H9 (cell line): ENCODE results near the gene SDHA. TPM values are rescaled to one million over a fixed set of nuclear protein-coding genes. Genes with fewer than 3 reads are reported as not detected.

Source experiments
- DNase-seq: peaks from one replicate; pipeline ENCODE4 v3.0.0-alpha.2; 2017
- H2AFZ ChIP-seq: one replicate; pipeline ENCODE4 v1.6.1; 2013; ENCODE audit warnings: mild to moderate bottlenecking, low read length, control low read depth, moderate library complexity
- H2AK5ac ChIP-seq: 2 replicates; pipeline ENCODE4 v1.6.1; 2013; ENCODE audit warnings: low read length, control low read depth, mixed read lengths; ENCODE audit not compliant: insufficient read length
- H2BK120ac ChIP-seq: one replicate; pipeline ENCODE4 v1.6.1; 2013; ENCODE audit warnings: low read depth, mild to moderate bottlenecking, low read length, control low read depth, inconsistent platforms; ENCODE audit not compliant: poor library complexity, severe bottlenecking
- H2BK12ac ChIP-seq: 2 replicates; pipeline ENCODE4 v1.6.1; 2013; ENCODE audit warnings: low read length, control low read depth, mixed read lengths, low read depth; ENCODE audit not compliant: insufficient read length
- H2BK15ac ChIP-seq: 2 replicates; pipeline ENCODE4 v1.6.1; 2013; ENCODE audit warnings: low read depth, low read length, control low read depth
- H2BK20ac ChIP-seq: one replicate; pipeline ENCODE4 v1.6.1; 2013; ENCODE audit warnings: low read depth, mild to moderate bottlenecking, low read length, control low read depth, inconsistent platforms; ENCODE audit not compliant: poor library complexity, severe bottlenecking
- H2BK5ac ChIP-seq: 2 replicates; pipeline ENCODE4 v1.6.1; 2013; ENCODE audit warnings: low read length, control low read depth, mixed read lengths; ENCODE audit not compliant: insufficient read length
- H3K14ac ChIP-seq: 2 replicates; pipeline ENCODE4 v1.6.1; 2013; ENCODE audit warnings: low read length, control low read depth; ENCODE audit not compliant: insufficient read depth
- H3K18ac ChIP-seq: 2 replicates; pipeline ENCODE4 v1.6.1; 2013; ENCODE audit warnings: low read depth, mild to moderate bottlenecking, mixed read lengths, low read length, control low read depth; ENCODE audit not compliant: insufficient read length
- H3K23ac ChIP-seq: 2 replicates; pipeline ENCODE4 v1.6.1; 2013; ENCODE audit warnings: low read length, control low read depth, mixed read lengths, low read depth; ENCODE audit not compliant: insufficient read length
- H3K23me2 ChIP-seq: 2 replicates; pipeline ENCODE4 v1.6.1; 2013; ENCODE audit warnings: low read depth, mild to moderate bottlenecking, mixed read lengths, low read length, control low read depth; ENCODE audit not compliant: insufficient read length, poor library complexity, severe bottlenecking
- H3K27ac ChIP-seq: 2 replicates; pipeline ENCODE4 v1.5.1; 2013; ENCODE audit warnings: low read length, control low read depth, mixed read lengths, low read depth; ENCODE audit not compliant: insufficient read length
- H3K27me3 ChIP-seq: 2 replicates; pipeline ENCODE4 v1.6.1; 2013; ENCODE audit warnings: low read length, control low read depth, inconsistent platforms; ENCODE audit not compliant: insufficient read depth
- H3K4ac ChIP-seq: 2 replicates; pipeline ENCODE4 v1.6.1; 2013; ENCODE audit warnings: low read depth, mild to moderate bottlenecking, control low read depth, inconsistent platforms, low read length, moderate library complexity
- H3K4me1 ChIP-seq: 2 replicates; pipeline ENCODE4 v1.6.1; 2013; ENCODE audit warnings: low read length, control low read depth, inconsistent platforms; ENCODE audit not compliant: insufficient read depth
- H3K4me2 ChIP-seq: 2 replicates; pipeline ENCODE4 v1.6.1; 2013; ENCODE audit warnings: low read length, control low read depth, mixed read lengths; ENCODE audit not compliant: insufficient read length, insufficient read depth
- H3K56ac ChIP-seq: 2 replicates; pipeline ENCODE4 v1.6.1; 2013; ENCODE audit warnings: low read depth, mild to moderate bottlenecking, mixed read lengths, low read length, control low read depth; ENCODE audit not compliant: insufficient read length
- H3K79me1 ChIP-seq: 2 replicates; pipeline ENCODE4 v1.6.1; 2013; ENCODE audit warnings: low read depth, mild to moderate bottlenecking, moderate library complexity, low read length, control low read depth, inconsistent platforms; ENCODE audit not compliant: insufficient read depth, poor library complexity, severe bottlenecking
- H3K79me2 ChIP-seq: 2 replicates; pipeline ENCODE4 v1.6.1; 2013; ENCODE audit warnings: low read length, control low read depth, inconsistent platforms; ENCODE audit not compliant: insufficient read depth
- H3K9ac ChIP-seq: 2 replicates; pipeline ENCODE4 v1.6.1; 2013; ENCODE audit warnings: low read length, control low read depth, mixed read lengths; ENCODE audit not compliant: insufficient read length; ENCODE audit errors: extremely low read depth
- H3K9me3 ChIP-seq: one replicate; pipeline ENCODE4 v1.6.1; 2013; ENCODE audit warnings: low read depth, low read length, inconsistent platforms; ENCODE audit not compliant: control insufficient read depth
- H3T11ph ChIP-seq: one replicate; pipeline ENCODE4 v1.6.1; 2013; ENCODE audit warnings: mild to moderate bottlenecking, low read length, control low read depth, inconsistent platforms
- H4K20me1 ChIP-seq: one replicate; pipeline ENCODE4 v1.6.1; 2013; ENCODE audit not compliant: control insufficient read depth, insufficient read length, insufficient read depth
- H4K5ac ChIP-seq: 2 replicates; pipeline ENCODE4 v1.6.1; 2013; ENCODE audit warnings: low read depth, mild to moderate bottlenecking, mixed read lengths, low read length, control low read depth; ENCODE audit not compliant: insufficient read length
- H4K8ac ChIP-seq: replicated peaks from 2 replicates; pipeline ENCODE4 v1.6.1; 2013; ENCODE audit warnings: low read length, control low read depth, mixed read lengths, low read depth; ENCODE audit not compliant: insufficient read length
- H4K91ac ChIP-seq: 2 replicates; pipeline ENCODE4 v1.6.1; 2013; ENCODE audit warnings: low read depth, mild to moderate bottlenecking, moderate library complexity, mixed read lengths, low read length, control low read depth; ENCODE audit not compliant: insufficient read length
- H3K27ac Mint-ChIP-seq, 3 experiments: 2 replicates in 2 of 3; 3 replicates in 1 of 3; pipeline ENCODE4 v1.8.0; 2020 to 2021; ENCODE audit warnings: mixed read lengths in 3 of 3, mild to moderate bottlenecking in 1 of 3, moderate library complexity in 1 of 3
- H3K27me3 Mint-ChIP-seq: 2 replicates; pipeline ENCODE4 v1.8.0; 2021; ENCODE audit warnings: low read depth, mild to moderate bottlenecking, moderate library complexity, mixed read lengths
- H3K36me3 Mint-ChIP-seq, 3 experiments: 2 replicates in 2 of 3; 3 replicates in 1 of 3; pipeline ENCODE4 v1.8.0; 2020 to 2021; ENCODE audit warnings: low read depth in 3 of 3, mixed read lengths in 3 of 3; ENCODE audit not compliant: insufficient read depth in 1 of 3
- H3K4me1 Mint-ChIP-seq, 2 experiments: 2 replicates each; pipeline ENCODE4 v1.8.0; 2020; ENCODE audit warnings: mixed read lengths in 2 of 2
- H3K4me3 Mint-ChIP-seq, 2 experiments: 2 replicates in 1 of 2; 3 replicates in 1 of 2; pipeline ENCODE4 v1.8.0; 2020 to 2021; ENCODE audit warnings: mild to moderate bottlenecking in 2 of 2, mixed read lengths in 2 of 2, moderate library complexity in 1 of 2
- H3K9me3 Mint-ChIP-seq, 2 experiments: 2 replicates in 1 of 2; 3 replicates in 1 of 2; pipeline ENCODE4 v1.8.0; 2020; ENCODE audit warnings: mild to moderate bottlenecking in 2 of 2, mixed read lengths in 2 of 2, moderate library complexity in 1 of 2
- WGBS: extraction: QIAGEN DNeasy Blood & Tissue Kit; methylation state at CpG from one replicate; pipeline ENCODE4 v1.1.7; 2013; ENCODE audit warnings: missing lambda C conversion rate, low lambda C conversion rate, mixed read lengths; ENCODE audit not compliant: insufficient read length; ENCODE audit errors: extremely low coverage; 5-methylcytosine and 5-hydroxymethylcytosine counted together
- total RNA-seq: library from RNA; stranded (reverse); gene quantifications from 2 replicates; pipeline ENCODE4 v1.2.1, GENCODE V29; 2021
- TF ChIP-seq, protein P1 (sequence below): fragments of 200-600 bp; sonication (generic); conservative IDR thresholded peaks from 3 replicates; pipeline ENCODE4 v1.8.0; 2021; ENCODE audit warnings: antibody characterized with exemption, mild to moderate bottlenecking

Gene SDHA
- total RNA-seq, 1 experiment from 2014 or later: 84.8 TPM

GRCh38 chr5:186091-187041 lies 31.8 kb upstream of the SDHA start:
- H3K79me2 ChIP-seq: no peaks in the 10 kb centered on the region
- no peak overlapping the region for H3K27ac ChIP-seq
- no peak overlapping the region for H3K4me2 ChIP-seq
- H2BK12ac ChIP-seq: no peak overlapping the region
- DNase-seq: no peak
- Mint-ChIP-seq H3K27ac (no peak overlapping the region), H3K9me3 (no peaks in the 10 kb centered on the region), H3K4me3 (no peak overlapping the region), H3K36me3 (peaks cover 8 to 31% (median 29%) of the 10 kb centered on the region in 3 experiments; a peak in 6 of 7 replicates), H3K27me3 (peaks cover 6% of the 10 kb centered on the region), H3K4me1 (peaks cover 9 to 13% of the 10 kb centered on the region in 2 experiments)
- no peaks in the 10 kb centered on the region for H3K9me3 ChIP-seq
- no peak overlapping the region for H3K56ac ChIP-seq
- no peaks in the 10 kb centered on the region for H3K23me2 ChIP-seq
- no peak overlapping the region for H4K91ac ChIP-seq
- no peak overlapping the region for H2AK5ac ChIP-seq
- no peak overlapping the region for H2BK5ac ChIP-seq
- H3K23ac ChIP-seq: no peak overlapping the region
- H3K79me1 ChIP-seq: no peaks in the 10 kb centered on the region
- no peak overlapping the region for H3T11ph ChIP-seq
- no peak overlapping the region for H2BK120ac ChIP-seq
- H2AFZ ChIP-seq: no peak overlapping the region
- H3K4me1 ChIP-seq: 0 out of 2 replicates have a peak, but pooled peaks cover 3% of the 10 kb centered on the region
- no peak overlapping the region for H2BK20ac ChIP-seq
- H4K5ac ChIP-seq: no peak overlapping the region
- no peak overlapping the region for H3K14ac ChIP-seq
- H3K9ac ChIP-seq: no peak overlapping the region
- H3K18ac ChIP-seq: no peak overlapping the region
- no peaks in the 10 kb centered on the region for H3K27me3 ChIP-seq
- no CpG with 5 or more reads among the region's 28 CpGs for WGBS
- H2BK15ac ChIP-seq: no peak overlapping the region
- no peak overlapping the region for H4K8ac ChIP-seq
- H3K4ac ChIP-seq: no peak overlapping the region
- no peaks in the 10 kb centered on the region for H4K20me1 ChIP-seq
- TF ChIP-seq, protein P1, sequence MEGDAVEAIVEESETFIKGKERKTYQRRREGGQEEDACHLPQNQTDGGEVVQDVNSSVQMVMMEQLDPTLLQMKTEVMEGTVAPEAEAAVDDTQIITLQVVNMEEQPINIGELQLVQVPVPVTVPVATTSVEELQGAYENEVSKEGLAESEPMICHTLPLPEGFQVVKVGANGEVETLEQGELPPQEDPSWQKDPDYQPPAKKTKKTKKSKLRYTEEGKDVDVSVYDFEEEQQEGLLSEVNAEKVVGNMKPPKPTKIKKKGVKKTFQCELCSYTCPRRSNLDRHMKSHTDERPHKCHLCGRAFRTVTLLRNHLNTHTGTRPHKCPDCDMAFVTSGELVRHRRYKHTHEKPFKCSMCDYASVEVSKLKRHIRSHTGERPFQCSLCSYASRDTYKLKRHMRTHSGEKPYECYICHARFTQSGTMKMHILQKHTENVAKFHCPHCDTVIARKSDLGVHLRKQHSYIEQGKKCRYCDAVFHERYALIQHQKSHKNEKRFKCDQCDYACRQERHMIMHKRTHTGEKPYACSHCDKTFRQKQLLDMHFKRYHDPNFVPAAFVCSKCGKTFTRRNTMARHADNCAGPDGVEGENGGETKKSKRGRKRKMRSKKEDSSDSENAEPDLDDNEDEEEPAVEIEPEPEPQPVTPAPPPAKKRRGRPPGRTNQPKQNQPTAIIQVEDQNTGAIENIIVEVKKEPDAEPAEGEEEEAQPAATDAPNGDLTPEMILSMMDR: no peak
